Measurements from ENCODE around the gene TERB1. TPM values are rescaled to one million over a fixed set of nuclear protein-coding genes. Genes with fewer than 3 reads are reported as not detected.

TERB1 gene
- total RNA-seq, 2 experiments from 2014 or later: 0.14 TPM; not detected in 1

DNA sequence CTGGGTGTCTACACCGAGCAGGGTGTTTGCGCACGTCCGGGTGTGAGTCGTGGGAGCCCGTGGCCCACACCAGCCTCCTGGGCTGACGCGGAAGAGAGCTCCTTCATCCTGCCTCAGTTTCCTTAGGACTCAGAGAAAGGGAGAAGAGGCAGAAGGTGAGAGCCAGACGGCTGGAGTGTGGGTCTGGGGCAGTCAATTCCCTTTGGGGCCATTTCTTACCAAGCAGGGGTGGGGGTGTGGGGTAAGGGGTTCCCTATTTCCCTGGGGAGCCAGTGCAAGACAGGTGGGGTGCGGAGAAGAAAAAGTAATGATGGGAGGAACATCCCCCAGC, 43.7 kb upstream of the TERB1 start:
- DNase-seq (no peak), ATAC-seq (no peak)
- no peak overlapping the region for H3K27ac Mint-ChIP-seq
- H3K27me3 Mint-ChIP-seq: peaks cover 38% of the 10 kb centered on the region
- ChIA-PET POLR2A (interaction anchor here (1.0 kb wide), 1 partner anchor 7 kb away, joined by 3 read pairs; no protein-coding TSS in a partner anchor), CTCF (interaction anchor here (1.8 to 9.2 kb wide), 3 partner anchors 15 to 28 kb away, joined by 7 to 71 read pairs (median 41); partner anchors contain the start of gene NAE1)
- intact Hi-C loops (cut with micrococcal nuclease): no loop called here
- peaks cover 11% of the 10 kb centered on the region for H3K4me1 Mint-ChIP-seq (ENCODE audit: low read depth)
- H3K9me3 Mint-ChIP-seq: no peaks in the 10 kb centered on the region
- peak overlapping the region; percentile 43 for H3K4me3 Mint-ChIP-seq
- no peak for TF ChIP-seq CTCF (IDR thresholded peaks at IDR 0.05)
- no peaks in the 10 kb centered on the region for H3K36me3 Mint-ChIP-seq (ENCODE audit: low read depth)

DNA sequence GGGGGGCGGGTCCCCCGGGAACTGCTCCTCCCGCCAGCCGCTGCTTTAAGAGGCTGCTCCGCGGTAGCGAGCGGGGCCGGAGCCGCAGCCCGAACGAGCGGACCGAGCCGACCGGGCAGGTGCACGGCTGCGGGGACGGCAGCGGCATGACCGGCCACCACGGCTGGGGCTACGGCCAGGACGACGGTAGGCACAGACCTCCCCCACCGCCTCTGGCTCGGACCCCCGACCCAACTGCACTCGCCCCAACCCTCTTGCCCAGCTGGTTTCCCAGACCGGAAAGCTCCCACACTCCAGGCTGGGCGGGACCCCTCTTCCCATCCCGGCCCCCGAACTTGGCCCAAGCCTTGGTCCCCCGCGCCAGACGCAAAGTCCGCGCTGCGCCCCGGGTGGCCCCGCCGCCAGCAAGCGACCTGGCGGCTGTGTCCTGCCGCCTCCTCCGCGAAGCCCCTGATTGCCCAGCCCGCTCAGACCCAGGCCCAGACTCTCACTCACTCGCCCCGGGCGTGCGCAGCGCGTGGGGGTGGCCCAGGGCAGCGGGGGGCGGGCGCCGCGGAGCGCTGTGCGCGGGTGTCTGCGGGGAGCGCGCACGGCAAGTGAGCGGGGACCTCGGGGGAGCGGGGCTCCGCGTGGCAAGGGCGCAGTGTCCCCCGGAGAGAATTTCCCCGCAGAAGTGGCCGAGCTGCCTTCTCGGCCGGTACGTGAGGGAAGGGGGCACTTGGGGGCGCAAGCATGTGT, 43.1 kb upstream of the TERB1 start, which contains the start of gene CA7:
CA7 (plus strand) TSS at position 73 of the 738 bp plus-strand sequence; CDS start at position 147, 74 bp downstream.
- intact Hi-C loops (cut with micrococcal nuclease): no loop called here
- H3K4me1 Mint-ChIP-seq (ENCODE audit: low read depth): peaks cover 11% of the 10 kb centered on the region
- TF ChIP-seq CTCF (IDR thresholded peaks at IDR 0.05): no peak
- H3K9me3 Mint-ChIP-seq: no peaks in the 10 kb centered on the region
- H3K36me3 Mint-ChIP-seq (ENCODE audit: low read depth): no peaks in the 10 kb centered on the region
- ATAC-seq: peak; percentile 49
- no peak within 1 kb of the TSS for H3K27ac Mint-ChIP-seq
- DNase-seq: no peak
- H3K27me3 Mint-ChIP-seq: peaks cover 40% of the 10 kb centered on the region
- ChIA-PET CTCF (interaction anchor here (1.8 to 9.2 kb wide), 3 partner anchors 15 to 28 kb away, joined by 7 to 71 read pairs (median 16); partner anchors contain the start of gene NAE1), POLR2A (interaction anchor here (1.6 kb wide), 1 partner anchor 10 kb away, joined by 5 read pairs; no protein-coding TSS in a partner anchor)
- peak within 1 kb of the TSS; percentile 43 for H3K4me3 Mint-ChIP-seq

DNA sequence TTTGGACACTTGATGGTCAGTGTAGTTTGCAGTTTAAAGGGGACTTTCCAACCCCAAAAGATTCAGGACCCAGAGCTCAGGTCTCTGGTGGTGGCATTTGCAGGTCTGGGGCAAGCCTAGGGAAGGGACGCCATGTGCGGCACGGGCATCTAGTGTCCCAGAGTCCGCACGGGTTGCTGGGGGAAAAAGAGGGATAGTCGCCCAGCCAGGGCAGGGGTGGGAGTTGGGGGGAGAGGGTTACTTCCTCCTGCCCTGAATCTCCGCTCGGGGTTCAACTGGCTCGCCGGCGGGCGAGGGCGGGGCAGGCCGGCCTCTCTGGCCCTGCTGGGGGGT, 42.6 kb upstream of the TERB1 start:
- no peaks in the 10 kb centered on the region for H3K9me3 Mint-ChIP-seq

GRCh38 chr16:66843191-66843590, 41.8 kb upstream of the TERB1 start:
- peaks cover 7% of the 10 kb centered on the region for H3K4me1 Mint-ChIP-seq (ENCODE audit: low read depth)
- intact Hi-C loops (cut with micrococcal nuclease): no loop called here
- DNase-seq: no peak
- ATAC-seq: no peak
- H3K27me3 Mint-ChIP-seq: peaks cover 45% of the 10 kb centered on the region
- no peak overlapping the region for H3K27ac Mint-ChIP-seq
- CTCF ChIA-PET: interaction anchor here (1.1 to 9.2 kb wide), 4 partner anchors 13 to 51 kb away, joined by 4 to 71 read pairs (median 10); partner anchors contain the start of gene NAE1
- no peak overlapping the region for H3K4me3 Mint-ChIP-seq
- H3K36me3 Mint-ChIP-seq (ENCODE audit: low read depth): no peaks in the 10 kb centered on the region
- no peaks in the 10 kb centered on the region for H3K9me3 Mint-ChIP-seq
- TF ChIP-seq CTCF (IDR thresholded peaks at IDR 0.05): no peak
- POLR2A ChIA-PET: interaction anchor here (0.9 to 1.6 kb wide), 2 partner anchors 9 to 20 kb away, joined by 4 to 5 read pairs; no protein-coding TSS in a partner anchor

More for the DNA sequence above, 42.6 kb upstream of the TERB1 start:
- intact Hi-C loops (cut with micrococcal nuclease): no loop called here
- TF ChIP-seq CTCF (IDR thresholded peaks at IDR 0.05): no peak
- DNase-seq (no peak), ATAC-seq (no peak)
- H3K27me3 Mint-ChIP-seq: peaks cover 42% of the 10 kb centered on the region
- H3K27ac Mint-ChIP-seq: no peak overlapping the region
- H3K4me1 Mint-ChIP-seq (ENCODE audit: low read depth): peaks cover 11% of the 10 kb centered on the region
- H3K4me3 Mint-ChIP-seq: no peak overlapping the region
- no peaks in the 10 kb centered on the region for H3K36me3 Mint-ChIP-seq (ENCODE audit: low read depth)
- CTCF ChIA-PET: interaction anchor here (1.8 to 9.2 kb wide), 3 partner anchors 14 to 29 kb away, joined by 7 to 71 read pairs (median 16); partner anchors contain the start of gene NAE1
- POLR2A ChIA-PET: interaction anchor here (0.9 to 1.6 kb wide), 2 partner anchors 9 to 21 kb away, joined by 4 to 5 read pairs; no protein-coding TSS in a partner anchor

DNA sequence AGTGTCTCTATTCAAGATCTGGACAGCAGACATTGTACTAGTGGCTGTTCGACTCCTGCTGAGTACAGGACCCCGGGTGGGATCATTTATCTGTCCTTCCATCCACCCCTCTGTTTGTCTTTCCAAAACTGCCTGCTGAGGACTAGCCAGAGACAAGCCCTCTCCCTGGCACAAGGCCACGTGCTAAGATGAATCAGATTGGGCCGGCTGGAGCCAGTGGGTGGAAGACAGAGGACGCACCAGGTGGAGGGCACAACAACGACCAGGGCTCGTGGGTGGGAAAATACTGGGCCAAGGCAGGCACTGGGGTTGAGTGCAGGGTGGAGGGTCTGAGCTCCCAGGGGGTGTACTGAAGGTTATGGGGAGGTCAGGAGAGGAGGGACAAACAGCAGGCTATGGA, 41.4 kb upstream of the TERB1 start:
- H3K9me3 Mint-ChIP-seq: no peaks in the 10 kb centered on the region
- ChIA-PET POLR2A (interaction anchor here (1.1 to 1.6 kb wide), 2 partner anchors 8 to 11 kb away, joined by 4 to 5 read pairs; no protein-coding TSS in a partner anchor), CTCF (interaction anchor here (1.1 to 9.2 kb wide), 4 partner anchors 13 to 52 kb away, joined by 4 to 71 read pairs (median 10); partner anchors contain the start of gene NAE1)
- peaks cover 47% of the 10 kb centered on the region for H3K27me3 Mint-ChIP-seq
- ATAC-seq (no peak), DNase-seq (no peak)
- H3K4me3 Mint-ChIP-seq: no peak overlapping the region
- intact Hi-C loops (cut with micrococcal nuclease): no loop called here
- peaks cover 3% of the 10 kb centered on the region for H3K4me1 Mint-ChIP-seq (ENCODE audit: low read depth)
- no peak for TF ChIP-seq CTCF (IDR thresholded peaks at IDR 0.05)
- H3K36me3 Mint-ChIP-seq (ENCODE audit: low read depth): no peaks in the 10 kb centered on the region
- no peak overlapping the region for H3K27ac Mint-ChIP-seq
